K562 (cell line): Measurements from ENCODE around the gene PIMREG.

Experiments used
- CTCF ChIP-seq, 3 experiments: IDR thresholded peaks in 2 of 3; conservative IDR thresholded peaks in 1 of 3; 2 replicates each; pipeline ENCODE4 v1.5.1; 2011 to 2012; ENCODE audit warnings: low read length in 3 of 3, mild to moderate bottlenecking in 3 of 3, control low read depth in 2 of 3, improper control_type of control experiment in 1 of 3, inconsistent platforms in 1 of 3, low read depth in 1 of 3, mixed read lengths in 1 of 3, moderate library complexity in 1 of 3; ENCODE audit not compliant: insufficient read depth in 2 of 3
- MAFF ChIP-seq: IDR thresholded peaks from 2 replicates; pipeline ENCODE4 v1.6.1; 2012; ENCODE audit warnings: low read length, improper control_type of control experiment
- SP1 ChIP-seq: sonication (generic); formaldehyde crosslinking; IDR thresholded peaks from 2 replicates; pipeline ENCODE4 v1.8.1; 2022; ENCODE audit warnings: mild to moderate bottlenecking, missing genetic modification reagents
- ZBTB33 ChIP-seq: sonication (generic); formaldehyde crosslinking; IDR thresholded peaks from 2 replicates; pipeline ENCODE4 v1.8.1; 2023; ENCODE audit warnings: mild to moderate bottlenecking, missing genetic modification reagents
- ZNF274 ChIP-seq: IDR thresholded peaks from 2 replicates; pipeline ENCODE4 v1.6.1; 2011; ENCODE audit warnings: low read depth, mild to moderate bottlenecking, low read length, moderate library complexity, borderline replicate concordance

- TF ChIP-seq SP1 (CRISPR knock-in tag): no peak
- no peak for TF ChIP-seq CTCF (IDR thresholded peaks at IDR 0.05 in 2 of 3, conservative IDR thresholded peaks at IDR 0.05 in 1 of 3; ENCODE audit: insufficient read depth in 2 of 3, low read depth in 1 of 3, low read length in 3 of 3)
- no peak for TF ChIP-seq ZBTB33 (CRISPR knock-in tag)
- TF ChIP-seq MAFF: no peak
- TF ChIP-seq ZNF274: no peak
Measured at GRCh38 chr17:6496640-6497441, 52.6 kb downstream of the PIMREG start.
